ENCODE data around the gene TWSG1. TPM values are rescaled to one million over a fixed set of nuclear protein-coding genes. Genes with fewer than 3 reads are reported as not detected.

The TWSG1 gene
- total and polyA plus RNA-seq, 10 donors = 6.2 to 28.5 (median 17.3) TPM

DNA sequence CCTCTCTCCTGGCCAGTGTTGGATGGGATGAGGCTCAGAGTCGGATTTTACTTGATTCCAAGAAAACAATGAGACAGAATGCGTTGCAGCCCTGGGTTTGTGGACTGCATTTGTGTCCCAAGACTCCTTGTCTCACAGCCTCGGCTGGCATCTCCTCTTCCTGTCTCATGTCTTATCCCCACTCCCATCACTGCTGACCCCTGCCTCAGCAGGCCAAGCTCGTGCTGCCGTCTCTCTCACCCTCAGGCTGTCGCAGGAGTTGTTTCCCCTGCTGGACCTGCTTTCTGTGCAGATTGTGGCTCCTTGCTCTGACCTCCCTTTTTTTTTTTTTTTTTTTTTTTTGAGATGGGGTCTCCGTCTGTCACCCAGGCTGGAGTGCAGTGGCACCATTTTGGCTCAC, 70.6 kb downstream of the TWSG1 start:
- Histone ChIP-seq H3K27ac (peak overlapping the region; percentile 35 to 79 (median 72)), H3K4me1 (peaks cover 0 to 28% (median 6%) of the 10 kb centered on the region in 6 donors), H3K9me3 (peaks cover 0 to 9% (median 0%) of the 10 kb centered on the region in 8 donors), H3K4me3 (peak overlapping the region in 2 of 8 donors; percentile 11 to 56), H3K27me3 (replicated peaks in 1 of 7) (no peaks in the 10 kb centered on the region), H3K36me3 (no peaks in the 10 kb centered on the region)
- WGBS, 5 donors = 72 to 86% (median 76%) methylated on average over 6 to 7 of the region's 7 CpGs
- intact Hi-C loops (cut with DNase I; ENCODE audit: low total_unique reads) = no loop called here
- TF ChIP-seq, protein P1, sequence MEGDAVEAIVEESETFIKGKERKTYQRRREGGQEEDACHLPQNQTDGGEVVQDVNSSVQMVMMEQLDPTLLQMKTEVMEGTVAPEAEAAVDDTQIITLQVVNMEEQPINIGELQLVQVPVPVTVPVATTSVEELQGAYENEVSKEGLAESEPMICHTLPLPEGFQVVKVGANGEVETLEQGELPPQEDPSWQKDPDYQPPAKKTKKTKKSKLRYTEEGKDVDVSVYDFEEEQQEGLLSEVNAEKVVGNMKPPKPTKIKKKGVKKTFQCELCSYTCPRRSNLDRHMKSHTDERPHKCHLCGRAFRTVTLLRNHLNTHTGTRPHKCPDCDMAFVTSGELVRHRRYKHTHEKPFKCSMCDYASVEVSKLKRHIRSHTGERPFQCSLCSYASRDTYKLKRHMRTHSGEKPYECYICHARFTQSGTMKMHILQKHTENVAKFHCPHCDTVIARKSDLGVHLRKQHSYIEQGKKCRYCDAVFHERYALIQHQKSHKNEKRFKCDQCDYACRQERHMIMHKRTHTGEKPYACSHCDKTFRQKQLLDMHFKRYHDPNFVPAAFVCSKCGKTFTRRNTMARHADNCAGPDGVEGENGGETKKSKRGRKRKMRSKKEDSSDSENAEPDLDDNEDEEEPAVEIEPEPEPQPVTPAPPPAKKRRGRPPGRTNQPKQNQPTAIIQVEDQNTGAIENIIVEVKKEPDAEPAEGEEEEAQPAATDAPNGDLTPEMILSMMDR (IDR thresholded peaks at IDR 0.05 in 8 of 11, conservative IDR thresholded peaks at IDR 0.05 in 3 of 11) = no peak
- TF ChIP-seq POLR2A (IDR thresholded peaks at IDR 0.05) (no peak), POLR2AphosphoS5 (IDR thresholded peaks at IDR 0.05) (no peak)
- DNase-seq = no peak

- H3K27me3 ChIP-seq (replicated peaks in 1 of 7) = no peaks in the 10 kb centered on the region
- H3K27ac ChIP-seq = no peak overlapping the region
- H3K4me1 ChIP-seq = peaks cover 0 to 23% (median 6%) of the 10 kb centered on the region in 6 donors
- H3K4me3 ChIP-seq = no peak overlapping the region
- intact Hi-C loops (cut with DNase I; ENCODE audit: low total_unique reads) = no loop called here
- 96 to 98% (median 96%) methylated on average over 6 of the region's 6 CpGs for WGBS, 5 donors
- no peak for DNase-seq
- TF ChIP-seq, protein P1 (IDR thresholded peaks at IDR 0.05 in 8 of 11, conservative IDR thresholded peaks at IDR 0.05 in 3 of 11) = no peak
- H3K9me3 ChIP-seq = peaks cover 0 to 14% (median 0%) of the 10 kb centered on the region in 8 donors
- no peaks in the 10 kb centered on the region for H3K36me3 ChIP-seq
These were observed 71.4 kb downstream of the TWSG1 start for GRCh38 chr18:9405977-9406376.

GRCh38 chr18:9410515-9410914, 75.9 kb downstream of the TWSG1 start:
- no peak for DNase-seq
- Histone ChIP-seq H3K36me3 (no peaks in the 10 kb centered on the region), H3K9me3 (peaks cover 0 to 10% (median 0%) of the 10 kb centered on the region in 8 donors), H3K27me3 (replicated peaks in 1 of 7) (no peaks in the 10 kb centered on the region), H3K27ac (no peak overlapping the region), H3K4me1 (no peaks in the 10 kb centered on the region), H3K4me3 (no peak overlapping the region)
- no peak for TF ChIP-seq POLR2AphosphoS5 (IDR thresholded peaks at IDR 0.05)
- TF ChIP-seq POLR2A (IDR thresholded peaks at IDR 0.05) = no peak
- TF ChIP-seq, protein P1 (IDR thresholded peaks at IDR 0.05 in 8 of 11, conservative IDR thresholded peaks at IDR 0.05 in 3 of 11) = no peak
- intact Hi-C loops (cut with DNase I; ENCODE audit: low total_unique reads) = no loop called here
- 35 to 61% (median 52%) methylated on average over 1 of the region's 1 CpG for WGBS, 5 donors

GRCh38 chr18:9413576-9413975, 79.0 kb downstream of the TWSG1 start:
- Histone ChIP-seq H3K36me3 (no peaks in the 10 kb centered on the region), H3K4me1 (peaks cover 0 to 4% (median 0%) of the 10 kb centered on the region in 6 donors), H3K4me3 (no peak overlapping the region), H3K27me3 (replicated peaks in 1 of 7) (no peaks in the 10 kb centered on the region), H3K9me3 (peaks cover 0 to 10% (median 0%) of the 10 kb centered on the region in 8 donors), H3K27ac (no peak overlapping the region)
- WGBS, 5 donors = 44 to 73% (median 62%) methylated on average over 1 of the region's 1 CpG
- no peak for DNase-seq
- intact Hi-C loops (cut with DNase I; ENCODE audit: low total_unique reads) = no loop called here
- TF ChIP-seq POLR2A (IDR thresholded peaks at IDR 0.05) (no peak), POLR2AphosphoS5 (IDR thresholded peaks at IDR 0.05) (peak in 1 of 3 donors; percentile 29)
